Activated T-cell treated with anti-CD3 and anti-CD28 coated beads, Interleukin-2, amount 50 U/mL, for 24 hours (primary cell): Measurements from ENCODE around the gene ATP2C2.
A peak's percentile ranks its signal among the peaks of the same experiment; 100 is the strongest.

Experiments used
- DNase-seq: peaks from one replicate; pipeline ENCODE4 v3.0.0-alpha.2; 2020
- H3K27ac Mint-ChIP-seq: 2 replicates; pipeline ENCODE4 v1.8.0; 2020; ENCODE audit warnings: mild to moderate bottlenecking, mixed read lengths
- H3K27me3 Mint-ChIP-seq: 2 replicates; pipeline ENCODE4 v1.8.0; 2020; ENCODE audit warnings: mixed read lengths
- H3K36me3 Mint-ChIP-seq: 2 replicates; pipeline ENCODE4 v1.8.0; 2020; ENCODE audit warnings: low read depth, mixed read lengths
- H3K4me1 Mint-ChIP-seq: 2 replicates; pipeline ENCODE4 v1.8.0; 2020; ENCODE audit warnings: low read depth, mixed read lengths
- H3K4me3 Mint-ChIP-seq: 2 replicates; pipeline ENCODE4 v1.8.0; 2020; ENCODE audit warnings: mild to moderate bottlenecking, moderate library complexity, mixed read lengths
- H3K9me3 Mint-ChIP-seq: 2 replicates; pipeline ENCODE4 v1.8.0; 2020; ENCODE audit warnings: mixed read lengths

ATP2C2 gene

GRCh38 chr16:84479716-84480450, 111.5 kb downstream of the ATP2C2 start:
- peak; percentile 20 for DNase-seq
- no peak overlapping the region for H3K4me3 Mint-ChIP-seq
- H3K36me3 Mint-ChIP-seq, result peaks cover 6% of the 10 kb centered on the region
- no peaks in the 10 kb centered on the region for H3K9me3 Mint-ChIP-seq
- H3K27me3 Mint-ChIP-seq, result no peaks in the 10 kb centered on the region
- H3K27ac Mint-ChIP-seq, result no peak overlapping the region
- peaks cover 13% of the 10 kb centered on the region for H3K4me1 Mint-ChIP-seq

GRCh38 chr16:84481051-84481735, 112.9 kb downstream of the ATP2C2 start:
- peak; percentile 14 for DNase-seq
- Mint-ChIP-seq H3K4me1 (peaks cover 7% of the 10 kb centered on the region), H3K9me3 (no peaks in the 10 kb centered on the region), H3K36me3 (peaks cover 11% of the 10 kb centered on the region), H3K27me3 (no peaks in the 10 kb centered on the region), H3K27ac (no peak overlapping the region), H3K4me3 (no peak overlapping the region)

- Mint-ChIP-seq H3K4me1 (peaks cover 7% of the 10 kb centered on the region), H3K4me3 (no peak overlapping the region), H3K27ac (no peak overlapping the region), H3K9me3 (no peaks in the 10 kb centered on the region), H3K36me3 (peaks cover 18% of the 10 kb centered on the region), H3K27me3 (no peaks in the 10 kb centered on the region)
- DNase-seq, result peak; percentile 17
Measured at GRCh38 chr16:84482001-84482891, 113.9 kb downstream of the ATP2C2 start.

DNA sequence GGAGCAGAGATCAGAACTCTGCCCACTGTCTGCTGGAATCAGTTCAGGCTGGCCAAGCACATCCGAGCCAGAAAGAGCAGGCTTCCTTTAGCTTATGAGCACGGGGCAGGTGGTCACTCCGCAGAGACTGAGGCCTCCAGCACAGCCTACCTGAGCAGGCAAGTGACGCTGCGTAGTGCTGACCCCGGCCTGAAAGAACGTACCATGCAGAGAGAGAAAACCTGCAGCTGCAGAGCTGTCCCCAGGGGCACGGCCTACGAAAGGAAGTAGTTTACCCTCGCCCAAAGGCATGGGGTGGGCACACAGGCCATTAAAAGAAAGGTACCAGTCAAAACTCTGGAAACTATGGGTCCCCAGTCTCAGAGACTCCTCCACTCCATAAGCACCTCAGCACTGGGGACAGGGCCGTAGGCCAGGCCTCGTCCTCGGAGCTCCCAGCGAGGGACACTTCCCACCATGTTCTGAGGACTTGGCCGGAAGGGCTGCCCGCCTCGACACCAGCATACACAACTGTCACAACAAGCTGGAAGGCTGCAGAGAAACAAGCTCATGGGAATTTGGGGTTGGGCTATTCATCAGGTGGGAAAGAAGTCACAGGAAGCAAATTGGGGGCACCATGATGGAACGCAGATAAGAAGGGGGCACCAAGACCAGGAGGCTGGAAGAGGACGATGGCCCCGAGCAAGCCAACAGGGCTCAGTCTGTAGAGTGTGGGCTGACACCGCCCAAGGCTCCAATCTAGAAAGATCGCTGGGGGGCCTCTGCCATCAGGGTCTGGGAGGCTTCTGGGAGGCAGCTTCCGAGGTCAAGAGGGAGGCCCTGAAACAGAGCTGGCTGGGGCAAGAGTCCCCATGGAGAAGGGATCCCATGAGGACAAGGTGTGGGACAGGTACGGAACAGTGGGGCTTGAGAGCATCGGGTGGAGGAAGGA, 114.9 kb downstream of the ATP2C2 start:
- H3K4me1 Mint-ChIP-seq, result peaks cover 6% of the 10 kb centered on the region
- H3K9me3 Mint-ChIP-seq, result no peaks in the 10 kb centered on the region
- peaks cover 21% of the 10 kb centered on the region for H3K36me3 Mint-ChIP-seq
- H3K27me3 Mint-ChIP-seq, result no peaks in the 10 kb centered on the region
- no peak overlapping the region for H3K4me3 Mint-ChIP-seq
- no peak overlapping the region for H3K27ac Mint-ChIP-seq
- peak; percentile 14 for DNase-seq

DNA sequence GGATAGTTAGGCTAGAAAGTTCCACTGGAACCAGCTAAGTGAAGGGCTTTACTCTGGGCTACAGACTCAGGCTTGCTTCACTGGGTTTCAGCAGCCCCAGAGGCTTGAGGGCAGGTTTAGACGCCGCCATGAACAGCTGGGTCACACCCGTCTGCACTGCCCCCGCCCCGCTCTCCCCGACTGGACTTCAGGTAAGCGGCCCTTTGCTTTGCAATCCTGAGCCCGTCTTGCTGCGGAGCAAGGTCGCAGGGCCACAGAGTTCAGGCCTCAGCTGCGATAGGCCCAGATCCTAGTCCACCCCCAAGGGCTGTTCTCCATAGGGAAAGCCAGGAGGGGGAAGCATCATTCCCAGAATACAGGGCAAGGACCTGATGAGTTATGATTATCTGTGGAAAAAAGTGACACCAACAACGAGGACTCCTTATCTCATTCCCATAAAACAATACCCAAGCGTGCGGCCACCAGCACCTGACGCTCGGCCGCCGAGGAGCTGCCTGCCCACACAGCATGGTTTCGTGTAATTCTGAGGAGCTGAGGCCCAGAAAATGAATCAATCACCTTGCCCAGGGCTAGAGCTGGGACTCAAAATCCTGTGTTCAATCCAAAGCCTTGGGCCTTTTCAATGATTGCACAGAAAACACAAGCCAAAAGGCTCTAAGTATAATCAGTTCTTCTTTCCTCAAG, 115.7 kb downstream of the ATP2C2 start:
- Mint-ChIP-seq H3K9me3 (no peaks in the 10 kb centered on the region), H3K4me3 (no peak overlapping the region), H3K36me3 (peaks cover 25% of the 10 kb centered on the region), H3K4me1 (no peaks in the 10 kb centered on the region), H3K27me3 (no peaks in the 10 kb centered on the region), H3K27ac (no peak overlapping the region)
- peak; percentile 19 for DNase-seq

GRCh38 chr16:84484579-84485254, 116.4 kb downstream of the ATP2C2 start:
- Mint-ChIP-seq H3K4me3 (no peak overlapping the region), H3K27me3 (no peaks in the 10 kb centered on the region), H3K4me1 (no peaks in the 10 kb centered on the region), H3K9me3 (no peaks in the 10 kb centered on the region), H3K27ac (no peak overlapping the region), H3K36me3 (peaks cover 24% of the 10 kb centered on the region)
- DNase-seq, result peak; percentile 32

DNA sequence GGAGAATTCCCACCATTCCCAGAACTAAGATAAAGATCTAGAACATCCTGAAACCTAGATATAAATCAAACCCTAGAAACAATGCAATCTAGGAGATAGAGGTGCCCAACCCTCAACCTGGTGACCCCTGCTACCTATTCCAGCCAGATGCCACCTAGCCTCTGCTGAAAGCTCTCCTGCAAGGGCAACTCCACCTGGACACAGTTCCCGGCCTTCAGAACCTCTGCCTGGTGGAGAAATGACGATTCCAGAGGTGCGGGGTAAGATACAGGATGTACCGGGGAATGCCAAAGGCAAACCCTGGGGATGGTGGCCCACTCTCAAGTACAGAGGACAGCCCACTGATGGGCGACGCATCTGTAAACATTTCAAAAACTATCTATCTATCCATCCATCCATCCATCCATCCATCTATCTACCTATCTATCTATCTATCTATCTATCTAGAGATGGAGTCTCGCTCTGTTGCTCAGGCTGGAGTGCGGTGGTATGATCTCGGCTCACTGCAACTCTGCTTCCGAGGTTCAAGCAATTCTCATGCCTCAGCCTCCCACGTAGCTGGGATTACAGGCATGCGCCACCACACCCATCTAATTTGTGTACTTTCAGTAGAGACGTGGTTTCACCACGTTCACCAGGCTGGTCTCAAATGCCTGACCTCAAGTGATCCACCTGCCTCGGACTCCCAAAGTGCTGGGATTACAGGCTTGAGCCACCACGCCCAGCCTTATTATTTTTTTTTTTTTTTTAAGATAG, 117.1 kb downstream of the ATP2C2 start:
- H3K4me3 Mint-ChIP-seq, result no peak overlapping the region
- H3K27ac Mint-ChIP-seq, result no peak overlapping the region
- H3K36me3 Mint-ChIP-seq, result peaks cover 27% of the 10 kb centered on the region
- H3K27me3 Mint-ChIP-seq, result no peaks in the 10 kb centered on the region
- no peak for DNase-seq
- no peaks in the 10 kb centered on the region for H3K4me1 Mint-ChIP-seq
- no peaks in the 10 kb centered on the region for H3K9me3 Mint-ChIP-seq

- Mint-ChIP-seq H3K4me1 (no peaks in the 10 kb centered on the region), H3K27ac (no peak overlapping the region), H3K4me3 (no peak overlapping the region), H3K27me3 (no peaks in the 10 kb centered on the region), H3K36me3 (peaks cover 33% of the 10 kb centered on the region), H3K9me3 (no peaks in the 10 kb centered on the region)
- DNase-seq, result no peak
Measured at GRCh38 chr16:84486126-84486525, 117.8 kb downstream of the ATP2C2 start.

GRCh38 chr16:84486551-84487235, 118.4 kb downstream of the ATP2C2 start:
- H3K27ac Mint-ChIP-seq, result no peak overlapping the region
- H3K4me1 Mint-ChIP-seq, result no peaks in the 10 kb centered on the region
- DNase-seq, result no peak
- no peak overlapping the region for H3K4me3 Mint-ChIP-seq
- peaks cover 33% of the 10 kb centered on the region for H3K36me3 Mint-ChIP-seq
- H3K27me3 Mint-ChIP-seq, result no peaks in the 10 kb centered on the region
- no peaks in the 10 kb centered on the region for H3K9me3 Mint-ChIP-seq

- Mint-ChIP-seq H3K9me3 (no peaks in the 10 kb centered on the region), H3K4me3 (no peak overlapping the region), H3K27ac (no peak overlapping the region), H3K4me1 (no peaks in the 10 kb centered on the region), H3K36me3 (peaks cover 33% of the 10 kb centered on the region), H3K27me3 (no peaks in the 10 kb centered on the region)
- no peak for DNase-seq
Measured at GRCh38 chr16:84487358-84487757, 119.0 kb downstream of the ATP2C2 start.

GRCh38 chr16:84489131-84489530, 120.8 kb downstream of the ATP2C2 start:
- H3K4me3 Mint-ChIP-seq, result no peak overlapping the region
- H3K27me3 Mint-ChIP-seq, result no peaks in the 10 kb centered on the region
- H3K4me1 Mint-ChIP-seq, result no peaks in the 10 kb centered on the region
- peaks cover 45% of the 10 kb centered on the region for H3K36me3 Mint-ChIP-seq
- H3K27ac Mint-ChIP-seq, result no peak overlapping the region
- peak; percentile 9 for DNase-seq
- peaks cover 5% of the 10 kb centered on the region for H3K9me3 Mint-ChIP-seq

GRCh38 chr16:84495506-84495905, 127.2 kb downstream of the ATP2C2 start:
- Mint-ChIP-seq H3K9me3 (peaks cover 5% of the 10 kb centered on the region), H3K27me3 (no peaks in the 10 kb centered on the region), H3K36me3 (peaks cover 54% of the 10 kb centered on the region), H3K4me3 (no peak overlapping the region), H3K27ac (no peak overlapping the region), H3K4me1 (no peaks in the 10 kb centered on the region)
- DNase-seq, result peak; percentile 5
